H9 (cell line): ENCODE measurements around the gene LYRM2. TPM values are rescaled to one million over a fixed set of nuclear protein-coding genes. Genes with fewer than 3 reads are reported as not detected.

Source experiments
- DNase-seq: peaks from one replicate; pipeline ENCODE4 v3.0.0-alpha.2; 2017
- H2AFZ ChIP-seq: one replicate; pipeline ENCODE4 v1.6.1; 2013; ENCODE audit warnings: mild to moderate bottlenecking, low read length, control low read depth, moderate library complexity
- H2AK5ac ChIP-seq: 2 replicates; pipeline ENCODE4 v1.6.1; 2013; ENCODE audit warnings: low read length, control low read depth, mixed read lengths; ENCODE audit not compliant: insufficient read length
- H2BK120ac ChIP-seq: one replicate; pipeline ENCODE4 v1.6.1; 2013; ENCODE audit warnings: low read depth, mild to moderate bottlenecking, low read length, control low read depth, inconsistent platforms; ENCODE audit not compliant: poor library complexity, severe bottlenecking
- H2BK12ac ChIP-seq: 2 replicates; pipeline ENCODE4 v1.6.1; 2013; ENCODE audit warnings: low read length, control low read depth, mixed read lengths, low read depth; ENCODE audit not compliant: insufficient read length
- H2BK15ac ChIP-seq: 2 replicates; pipeline ENCODE4 v1.6.1; 2013; ENCODE audit warnings: low read depth, low read length, control low read depth
- H2BK20ac ChIP-seq: one replicate; pipeline ENCODE4 v1.6.1; 2013; ENCODE audit warnings: low read depth, mild to moderate bottlenecking, low read length, control low read depth, inconsistent platforms; ENCODE audit not compliant: poor library complexity, severe bottlenecking
- H2BK5ac ChIP-seq: 2 replicates; pipeline ENCODE4 v1.6.1; 2013; ENCODE audit warnings: low read length, control low read depth, mixed read lengths; ENCODE audit not compliant: insufficient read length
- H3K14ac ChIP-seq: 2 replicates; pipeline ENCODE4 v1.6.1; 2013; ENCODE audit warnings: low read length, control low read depth; ENCODE audit not compliant: insufficient read depth
- H3K18ac ChIP-seq: 2 replicates; pipeline ENCODE4 v1.6.1; 2013; ENCODE audit warnings: low read depth, mild to moderate bottlenecking, mixed read lengths, low read length, control low read depth; ENCODE audit not compliant: insufficient read length
- H3K23ac ChIP-seq: 2 replicates; pipeline ENCODE4 v1.6.1; 2013; ENCODE audit warnings: low read length, control low read depth, mixed read lengths, low read depth; ENCODE audit not compliant: insufficient read length
- H3K23me2 ChIP-seq: 2 replicates; pipeline ENCODE4 v1.6.1; 2013; ENCODE audit warnings: low read depth, mild to moderate bottlenecking, mixed read lengths, low read length, control low read depth; ENCODE audit not compliant: insufficient read length, poor library complexity, severe bottlenecking
- H3K27ac ChIP-seq: 2 replicates; pipeline ENCODE4 v1.5.1; 2013; ENCODE audit warnings: low read length, control low read depth, mixed read lengths, low read depth; ENCODE audit not compliant: insufficient read length
- H3K27me3 ChIP-seq: 2 replicates; pipeline ENCODE4 v1.6.1; 2013; ENCODE audit warnings: low read length, control low read depth, inconsistent platforms; ENCODE audit not compliant: insufficient read depth
- H3K4ac ChIP-seq: 2 replicates; pipeline ENCODE4 v1.6.1; 2013; ENCODE audit warnings: low read depth, mild to moderate bottlenecking, control low read depth, inconsistent platforms, low read length, moderate library complexity
- H3K4me1 ChIP-seq: 2 replicates; pipeline ENCODE4 v1.6.1; 2013; ENCODE audit warnings: low read length, control low read depth, inconsistent platforms; ENCODE audit not compliant: insufficient read depth
- H3K4me2 ChIP-seq: 2 replicates; pipeline ENCODE4 v1.6.1; 2013; ENCODE audit warnings: low read length, control low read depth, mixed read lengths; ENCODE audit not compliant: insufficient read length, insufficient read depth
- H3K56ac ChIP-seq: 2 replicates; pipeline ENCODE4 v1.6.1; 2013; ENCODE audit warnings: low read depth, mild to moderate bottlenecking, mixed read lengths, low read length, control low read depth; ENCODE audit not compliant: insufficient read length
- H3K79me1 ChIP-seq: 2 replicates; pipeline ENCODE4 v1.6.1; 2013; ENCODE audit warnings: low read depth, mild to moderate bottlenecking, moderate library complexity, low read length, control low read depth, inconsistent platforms; ENCODE audit not compliant: insufficient read depth, poor library complexity, severe bottlenecking
- H3K79me2 ChIP-seq: 2 replicates; pipeline ENCODE4 v1.6.1; 2013; ENCODE audit warnings: low read length, control low read depth, inconsistent platforms; ENCODE audit not compliant: insufficient read depth
- H3K9ac ChIP-seq: 2 replicates; pipeline ENCODE4 v1.6.1; 2013; ENCODE audit warnings: low read length, control low read depth, mixed read lengths; ENCODE audit not compliant: insufficient read length; ENCODE audit errors: extremely low read depth
- H3K9me3 ChIP-seq: one replicate; pipeline ENCODE4 v1.6.1; 2013; ENCODE audit warnings: low read depth, low read length, inconsistent platforms; ENCODE audit not compliant: control insufficient read depth
- H3T11ph ChIP-seq: one replicate; pipeline ENCODE4 v1.6.1; 2013; ENCODE audit warnings: mild to moderate bottlenecking, low read length, control low read depth, inconsistent platforms
- H4K20me1 ChIP-seq: one replicate; pipeline ENCODE4 v1.6.1; 2013; ENCODE audit not compliant: control insufficient read depth, insufficient read length, insufficient read depth
- H4K5ac ChIP-seq: 2 replicates; pipeline ENCODE4 v1.6.1; 2013; ENCODE audit warnings: low read depth, mild to moderate bottlenecking, mixed read lengths, low read length, control low read depth; ENCODE audit not compliant: insufficient read length
- H4K8ac ChIP-seq: replicated peaks from 2 replicates; pipeline ENCODE4 v1.6.1; 2013; ENCODE audit warnings: low read length, control low read depth, mixed read lengths, low read depth; ENCODE audit not compliant: insufficient read length
- H4K91ac ChIP-seq: 2 replicates; pipeline ENCODE4 v1.6.1; 2013; ENCODE audit warnings: low read depth, mild to moderate bottlenecking, moderate library complexity, mixed read lengths, low read length, control low read depth; ENCODE audit not compliant: insufficient read length
- H3K27ac Mint-ChIP-seq, 3 experiments: 2 replicates in 2 of 3; 3 replicates in 1 of 3; pipeline ENCODE4 v1.8.0; 2020 to 2021; ENCODE audit warnings: mixed read lengths in 3 of 3, mild to moderate bottlenecking in 1 of 3, moderate library complexity in 1 of 3
- H3K27me3 Mint-ChIP-seq: 2 replicates; pipeline ENCODE4 v1.8.0; 2021; ENCODE audit warnings: low read depth, mild to moderate bottlenecking, moderate library complexity, mixed read lengths
- H3K36me3 Mint-ChIP-seq, 3 experiments: 2 replicates in 2 of 3; 3 replicates in 1 of 3; pipeline ENCODE4 v1.8.0; 2020 to 2021; ENCODE audit warnings: low read depth in 3 of 3, mixed read lengths in 3 of 3; ENCODE audit not compliant: insufficient read depth in 1 of 3
- H3K4me1 Mint-ChIP-seq, 2 experiments: 2 replicates each; pipeline ENCODE4 v1.8.0; 2020; ENCODE audit warnings: mixed read lengths in 2 of 2
- H3K4me3 Mint-ChIP-seq, 2 experiments: 2 replicates in 1 of 2; 3 replicates in 1 of 2; pipeline ENCODE4 v1.8.0; 2020 to 2021; ENCODE audit warnings: mild to moderate bottlenecking in 2 of 2, mixed read lengths in 2 of 2, moderate library complexity in 1 of 2
- H3K9me3 Mint-ChIP-seq, 2 experiments: 2 replicates in 1 of 2; 3 replicates in 1 of 2; pipeline ENCODE4 v1.8.0; 2020; ENCODE audit warnings: mild to moderate bottlenecking in 2 of 2, mixed read lengths in 2 of 2, moderate library complexity in 1 of 2
- WGBS: extraction: QIAGEN DNeasy Blood & Tissue Kit; methylation state at CpG from one replicate; pipeline ENCODE4 v1.1.7; 2013; ENCODE audit warnings: missing lambda C conversion rate, low lambda C conversion rate, mixed read lengths; ENCODE audit not compliant: insufficient read length; ENCODE audit errors: extremely low coverage; 5-methylcytosine and 5-hydroxymethylcytosine counted together
- total RNA-seq: library from RNA; stranded (reverse); gene quantifications from 2 replicates; pipeline ENCODE4 v1.2.1, GENCODE V29; 2021
- TF ChIP-seq, protein P1 (sequence below): fragments of 200-600 bp; sonication (generic); conservative IDR thresholded peaks from 3 replicates; pipeline ENCODE4 v1.8.0; 2021; ENCODE audit warnings: antibody characterized with exemption, mild to moderate bottlenecking

LYRM2 gene
- total RNA-seq, 1 experiment from 2014 or later: 29.8 TPM

DNA sequence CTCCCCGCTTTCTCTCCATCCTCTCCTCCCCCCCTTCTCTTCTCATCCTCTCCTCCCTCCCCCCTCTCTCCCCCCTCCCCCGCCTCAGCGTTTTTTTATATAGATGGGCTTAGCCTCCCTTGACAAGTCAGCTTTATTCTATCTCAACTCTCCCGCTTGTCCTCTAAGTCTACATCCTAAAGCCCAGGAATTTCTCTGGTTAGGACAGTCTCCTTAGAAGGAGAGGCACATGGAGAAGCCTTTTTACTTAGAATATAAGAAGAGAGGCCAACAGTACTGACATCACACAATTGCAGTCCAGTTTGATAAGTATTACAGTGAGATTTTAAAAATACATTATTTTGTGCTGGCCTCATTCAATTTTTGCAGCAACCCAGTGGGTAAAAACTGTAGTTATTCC lies 83.5 kb downstream of the LYRM2 start:
- no peak overlapping the region for H3K18ac ChIP-seq
- no peak overlapping the region for H3T11ph ChIP-seq
- no peak overlapping the region for H3K56ac ChIP-seq
- Mint-ChIP-seq H3K27me3 (peaks cover 7% of the 10 kb centered on the region), H3K9me3 (peaks cover 21 to 23% of the 10 kb centered on the region in 2 experiments), H3K36me3 (peaks cover 5 to 14% (median 9%) of the 10 kb centered on the region in 3 experiments; a peak in 6 of 7 replicates), H3K27ac (no peak overlapping the region), H3K4me1 (peaks cover 20 to 29% of the 10 kb centered on the region in 2 experiments), H3K4me3 (no peak overlapping the region)
- H2AFZ ChIP-seq: no peak overlapping the region
- H3K14ac ChIP-seq: no peak overlapping the region
- no peak overlapping the region for H3K4me2 ChIP-seq
- H2BK12ac ChIP-seq: no peak overlapping the region
- H2BK20ac ChIP-seq: no peak overlapping the region
- no peak overlapping the region for H2BK5ac ChIP-seq
- no peak overlapping the region for H3K4ac ChIP-seq
- no peak overlapping the region for H4K5ac ChIP-seq
- no CpG with 5 or more reads among the region's 4 CpGs for WGBS
- no peak overlapping the region for H2BK15ac ChIP-seq
- no peaks in the 10 kb centered on the region for H4K20me1 ChIP-seq
- no peak overlapping the region for H2AK5ac ChIP-seq
- H3K27ac ChIP-seq: no peak overlapping the region
- H3K79me2 ChIP-seq: no peaks in the 10 kb centered on the region
- H4K91ac ChIP-seq: no peak overlapping the region
- H3K4me1 ChIP-seq: peaks cover 5% of the 10 kb centered on the region; the same call in 1 of the 2 replicates
- H3K9me3 ChIP-seq: no peaks in the 10 kb centered on the region
- no peak overlapping the region for H4K8ac ChIP-seq
- H3K23ac ChIP-seq: no peak overlapping the region
- DNase-seq: no peak
- H3K27me3 ChIP-seq: no peaks in the 10 kb centered on the region
- no peaks in the 10 kb centered on the region for H3K23me2 ChIP-seq
- TF ChIP-seq, protein P1, sequence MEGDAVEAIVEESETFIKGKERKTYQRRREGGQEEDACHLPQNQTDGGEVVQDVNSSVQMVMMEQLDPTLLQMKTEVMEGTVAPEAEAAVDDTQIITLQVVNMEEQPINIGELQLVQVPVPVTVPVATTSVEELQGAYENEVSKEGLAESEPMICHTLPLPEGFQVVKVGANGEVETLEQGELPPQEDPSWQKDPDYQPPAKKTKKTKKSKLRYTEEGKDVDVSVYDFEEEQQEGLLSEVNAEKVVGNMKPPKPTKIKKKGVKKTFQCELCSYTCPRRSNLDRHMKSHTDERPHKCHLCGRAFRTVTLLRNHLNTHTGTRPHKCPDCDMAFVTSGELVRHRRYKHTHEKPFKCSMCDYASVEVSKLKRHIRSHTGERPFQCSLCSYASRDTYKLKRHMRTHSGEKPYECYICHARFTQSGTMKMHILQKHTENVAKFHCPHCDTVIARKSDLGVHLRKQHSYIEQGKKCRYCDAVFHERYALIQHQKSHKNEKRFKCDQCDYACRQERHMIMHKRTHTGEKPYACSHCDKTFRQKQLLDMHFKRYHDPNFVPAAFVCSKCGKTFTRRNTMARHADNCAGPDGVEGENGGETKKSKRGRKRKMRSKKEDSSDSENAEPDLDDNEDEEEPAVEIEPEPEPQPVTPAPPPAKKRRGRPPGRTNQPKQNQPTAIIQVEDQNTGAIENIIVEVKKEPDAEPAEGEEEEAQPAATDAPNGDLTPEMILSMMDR: no peak
- no peak overlapping the region for H2BK120ac ChIP-seq
- no peak overlapping the region for H3K9ac ChIP-seq
- no peaks in the 10 kb centered on the region for H3K79me1 ChIP-seq
